HG03108 (cell line): ENCODE results near the gene DQX1.

Source experiments
- ATAC-seq: cut with Tn5 transposase; IDR thresholded peaks from one replicate; pipeline ENCODE4 v1.9.1; 2021; ENCODE audit warnings: moderate library complexity; ENCODE audit not compliant: unreplicated experiment

The DQX1 gene

DNA sequence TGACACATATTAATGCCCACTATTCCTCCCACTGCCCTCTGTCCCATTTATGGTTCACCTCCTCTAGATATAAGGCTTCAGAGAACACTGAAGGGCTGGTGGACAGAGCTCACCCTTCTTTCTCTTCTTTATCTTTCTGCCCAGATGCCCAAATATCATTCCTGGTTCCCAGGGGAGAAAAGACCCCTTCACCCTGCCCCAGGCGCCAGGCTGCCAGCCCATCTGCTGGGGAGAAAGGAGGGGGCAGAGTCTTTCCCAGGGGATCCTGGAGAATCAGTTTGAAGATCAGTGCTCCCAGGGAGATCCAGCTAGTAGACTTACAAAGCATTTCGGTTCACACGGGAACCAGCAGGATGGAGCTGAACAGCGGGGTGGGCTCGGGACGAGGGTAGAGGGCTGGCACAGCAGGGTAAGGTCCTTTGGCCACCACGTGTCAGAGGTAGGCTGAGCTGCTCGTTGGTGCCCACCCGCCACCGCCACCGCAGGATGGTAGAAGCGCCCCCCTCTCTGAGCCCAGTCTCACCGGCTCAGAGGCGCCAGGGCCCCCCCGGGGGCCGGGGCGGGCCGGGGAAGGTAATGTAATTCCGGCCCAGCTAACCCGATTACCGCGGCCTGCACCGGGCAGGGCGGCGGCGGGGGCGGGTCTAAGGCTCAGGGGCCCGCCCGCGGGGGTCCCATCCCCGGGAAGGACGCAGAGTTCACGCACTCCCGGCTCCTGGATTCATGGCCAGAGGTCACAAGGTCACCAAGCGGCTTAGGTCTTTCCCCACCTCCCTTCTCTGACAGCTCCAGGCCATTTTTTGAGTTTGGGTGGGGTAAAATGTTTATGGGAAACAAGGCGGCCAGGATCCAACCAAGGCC lies 13.1 kb downstream of the DQX1 start:
- ATAC-seq = no peak

DNA sequence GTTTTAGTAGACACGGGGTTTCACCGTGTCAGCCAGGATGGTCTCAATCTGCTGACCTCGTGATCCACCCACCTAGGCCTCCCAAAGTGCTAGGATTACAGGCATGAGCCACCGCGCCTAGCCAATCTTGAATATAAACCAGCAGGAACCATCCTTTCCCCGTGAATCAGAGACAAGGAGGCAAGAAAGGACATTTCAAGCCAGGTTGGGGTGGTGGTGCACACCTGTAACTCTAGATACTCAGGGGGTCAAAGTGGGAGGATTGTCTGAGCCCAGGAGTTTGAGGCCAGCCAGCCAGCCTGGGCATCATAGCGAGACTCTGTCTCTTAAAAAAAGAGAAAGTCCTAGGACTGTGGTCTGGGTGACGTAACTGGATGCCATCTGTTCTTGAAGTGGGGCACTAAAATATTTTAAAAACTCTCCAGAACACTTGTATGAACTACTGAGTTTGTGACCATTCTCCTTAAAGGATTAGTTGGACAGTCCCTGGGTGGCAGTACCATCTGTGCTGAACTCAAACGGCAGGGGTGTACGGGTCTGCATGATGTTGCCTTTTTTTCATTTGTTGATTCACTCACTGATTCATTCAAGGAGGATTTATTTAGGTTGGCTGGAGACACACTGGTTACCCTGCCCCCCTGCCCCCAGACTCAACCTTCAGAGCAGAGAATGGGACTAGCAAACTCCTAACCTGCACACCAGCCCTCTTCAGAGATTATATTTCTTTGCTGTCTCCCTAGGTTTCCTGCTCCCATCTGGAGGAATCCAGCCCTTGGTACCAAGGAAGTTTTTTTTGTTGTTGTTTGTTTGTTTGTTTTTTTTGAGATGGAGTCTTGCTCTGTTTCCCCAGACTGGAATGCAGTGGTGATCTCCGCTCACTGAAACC lies 14.7 kb downstream of the DQX1 start:
- ATAC-seq = no peak

DNA sequence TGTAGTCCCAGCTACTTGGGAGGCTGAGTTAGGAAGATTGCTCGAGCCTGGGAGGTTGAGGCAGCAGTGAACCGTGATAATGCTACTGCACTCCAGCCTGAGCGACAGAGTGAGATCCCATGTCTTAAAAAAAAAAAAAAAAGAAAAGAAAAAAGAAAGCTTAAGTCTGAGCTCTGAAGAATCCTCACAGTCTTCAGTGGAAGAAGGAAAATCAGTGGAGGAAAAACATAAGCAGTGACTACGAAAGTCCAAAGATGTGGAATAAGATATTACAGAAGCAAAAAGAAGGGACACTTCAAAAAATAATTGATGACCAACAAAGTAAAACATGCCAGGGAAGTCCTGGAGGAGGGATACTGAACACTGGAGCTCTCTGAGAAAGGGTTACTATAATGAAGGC lies 15.8 kb downstream of the DQX1 start:
- ATAC-seq = no peak

GRCh38 chr2:74507926-74508520 lies 18.0 kb downstream of the DQX1 start:
- ATAC-seq = peak; percentile 3

DNA sequence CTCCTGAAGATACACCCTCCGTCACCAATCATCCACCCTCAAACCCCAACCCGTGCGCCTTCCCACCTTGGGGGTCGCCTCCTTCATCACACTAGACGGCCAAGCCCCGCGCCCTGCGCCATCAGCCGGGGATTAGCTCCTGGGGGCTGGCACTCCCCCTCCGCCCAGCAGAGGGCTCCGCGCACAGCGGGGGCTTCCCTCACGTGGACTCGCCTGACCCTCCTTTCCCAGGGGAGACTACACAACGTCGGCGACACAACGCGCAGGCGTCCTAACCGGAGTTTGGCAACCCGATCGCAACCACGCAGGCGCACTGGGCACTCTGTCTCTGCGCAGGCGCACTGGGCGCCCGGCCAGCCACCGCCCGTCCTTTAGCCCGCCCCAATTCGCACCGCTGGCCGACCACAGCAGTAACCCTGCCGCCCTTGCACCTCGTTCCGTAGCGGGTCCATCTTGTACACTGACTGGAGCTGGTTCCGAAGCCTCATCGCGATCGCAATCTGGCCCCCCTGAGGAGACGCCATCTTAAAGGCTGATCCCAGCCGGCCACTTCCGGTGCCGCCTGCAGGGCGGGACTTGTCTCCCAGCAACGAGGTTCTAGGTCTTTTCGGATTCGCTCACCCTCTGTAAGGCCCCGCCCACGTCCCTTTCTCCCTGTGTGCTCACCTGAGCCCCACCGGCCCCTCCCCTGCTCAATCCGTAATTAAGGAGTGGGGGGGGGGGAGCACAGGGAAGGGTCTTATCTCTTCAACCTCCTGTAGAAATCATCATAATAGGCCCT lies 18.7 kb downstream of the DQX1 start, which contains the start of gene PCGF1:
TSS of gene PCGF1 (minus strand) at position 551 of the 781 bp plus-strand sequence. CDS start at position 524, 27 bp downstream.
- peak; percentile 81 for ATAC-seq

- no peak for ATAC-seq
Observed at GRCh38 chr2:74505448-74506246, 20.4 kb downstream of the DQX1 start.

GRCh38 chr2:74504591-74504990 lies 21.4 kb downstream of the DQX1 start:
- no peak for ATAC-seq

GRCh38 chr2:74503506-74504475 lies 22.2 kb downstream of the DQX1 start:
- no peak for ATAC-seq

DNA sequence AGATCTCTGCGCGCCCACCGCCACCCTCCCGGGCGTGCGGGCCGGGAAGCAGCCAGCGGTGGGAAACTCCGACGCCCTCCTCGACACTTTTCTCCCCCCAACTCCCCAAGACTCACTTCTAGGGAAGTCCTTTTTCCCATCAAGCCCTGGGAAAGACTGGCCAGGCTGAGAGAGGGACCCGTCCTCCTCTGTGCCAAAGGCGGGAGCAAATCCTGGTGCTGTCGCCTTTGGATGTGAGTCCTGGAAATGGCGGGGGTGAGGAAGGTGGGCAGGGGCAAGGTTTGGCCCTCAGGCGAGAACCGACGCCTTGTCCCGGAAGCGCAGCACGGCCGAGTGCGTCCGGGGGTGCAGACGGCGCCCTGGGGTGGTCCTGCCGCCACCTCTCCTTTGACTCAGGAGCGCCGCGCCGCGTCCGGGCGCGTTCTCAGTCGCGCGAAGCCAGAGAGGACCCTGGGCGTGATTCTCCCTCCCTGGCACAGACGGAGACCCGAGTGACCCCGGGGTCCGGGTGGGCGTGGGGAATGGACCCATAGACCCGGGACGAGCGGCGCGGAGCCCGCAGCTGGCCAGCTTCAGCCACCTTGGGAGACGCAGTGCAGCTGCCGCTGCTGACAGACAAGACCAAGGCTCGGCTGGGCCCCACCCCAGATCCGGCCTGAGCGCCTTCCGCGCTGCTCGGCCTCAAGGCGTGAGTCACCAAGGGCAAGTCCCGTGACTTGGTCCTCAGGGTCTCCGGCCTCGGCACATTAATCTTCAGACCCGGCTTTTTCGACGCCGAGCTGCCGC lies 23.1 kb downstream of the DQX1 start:
- ATAC-seq = peak; percentile 35

- ATAC-seq = no peak
Observed at GRCh38 chr2:74502147-74502719, 23.8 kb downstream of the DQX1 start.

DNA sequence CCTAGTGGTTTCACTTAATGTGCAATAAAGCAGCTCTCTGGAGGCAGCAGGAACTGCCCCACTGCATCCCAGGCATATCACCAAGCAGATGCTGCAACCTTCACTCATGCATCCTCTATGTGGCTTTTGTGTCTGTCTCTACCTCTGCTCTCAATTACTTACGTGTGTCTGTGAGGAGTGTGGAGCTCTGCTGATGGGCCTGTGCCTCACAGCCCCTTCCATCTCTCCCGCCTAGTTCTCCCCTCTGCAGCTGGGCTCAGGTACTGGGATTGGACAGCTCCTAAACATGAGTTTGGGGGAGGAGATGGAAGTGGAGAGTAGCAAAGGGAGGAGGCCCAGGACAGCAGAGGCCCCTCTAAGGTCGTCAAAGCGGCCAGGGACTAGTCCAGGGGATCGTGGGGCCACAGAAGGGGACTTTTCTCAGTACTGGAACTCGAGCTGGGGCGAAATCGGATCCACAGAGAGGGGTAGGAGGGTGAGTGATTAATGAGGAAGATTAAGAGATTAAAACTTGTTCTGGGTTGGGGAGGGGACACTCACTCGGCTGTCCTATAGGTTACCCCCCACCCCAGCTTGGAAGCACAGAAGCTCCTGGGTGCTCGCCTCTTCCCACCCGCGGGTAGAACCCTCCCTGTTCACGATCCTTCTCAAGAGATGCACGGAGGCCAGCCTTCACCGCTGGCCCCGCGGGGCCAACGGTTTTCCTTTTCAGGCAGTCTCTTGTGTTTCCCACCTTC lies 24.5 kb downstream of the DQX1 start:
- ATAC-seq = no peak

GRCh38 chr2:74500578-74500946 lies 25.5 kb downstream of the DQX1 start:
- no peak for ATAC-seq

- ATAC-seq = no peak
Observed at GRCh38 chr2:74499940-74500577, 26.0 kb downstream of the DQX1 start.

DNA sequence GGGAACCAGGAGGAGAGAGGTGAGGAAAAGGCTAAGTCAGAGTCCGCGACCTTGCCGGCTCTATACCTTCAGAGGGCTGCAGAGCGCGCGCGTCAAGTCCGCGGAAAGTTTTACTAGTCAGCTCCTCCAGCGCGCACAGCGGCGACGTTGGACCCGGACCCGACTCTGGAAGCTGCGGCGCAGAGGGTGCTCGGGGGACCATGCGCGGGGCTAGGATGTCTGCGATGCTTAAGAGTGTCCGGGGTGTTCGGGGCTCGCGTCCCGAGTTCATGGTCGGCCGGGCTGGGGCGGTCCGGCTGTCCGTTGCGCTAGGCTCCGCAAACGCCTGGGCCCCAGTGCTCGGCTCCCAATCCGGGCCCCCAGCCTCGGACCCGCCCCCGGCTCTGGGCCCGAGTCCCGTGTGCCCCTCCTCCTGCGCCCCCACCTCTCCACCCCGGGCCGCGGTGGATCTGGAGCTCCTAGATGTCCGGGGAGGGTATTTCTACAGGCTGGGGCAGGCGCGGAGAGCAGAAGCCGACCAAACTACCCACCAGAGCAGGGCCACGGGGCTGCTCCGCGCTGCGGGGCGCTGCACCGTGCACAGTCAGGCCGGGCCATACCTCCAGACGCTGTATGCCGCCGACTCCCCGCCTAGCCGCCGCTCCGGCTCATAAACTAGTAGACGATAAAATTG lies 26.6 kb downstream of the DQX1 start, which contains the start of gene LBX2:
TSS of gene LBX2 (minus strand) at position 337 of the 673 bp plus-strand sequence. CDS start at position 271, 66 bp downstream.
- ATAC-seq = no peak

- no peak for ATAC-seq
Observed at GRCh38 chr2:74498500-74499266, 27.3 kb downstream of the DQX1 start.
